Measurements from ENCODE around the gene ALG1L2. TPM values are rescaled to one million over a fixed set of nuclear protein-coding genes. Genes with fewer than 3 reads are reported as not detected.
"Not testable (repeated sequence)": the region's sequence is repeated elsewhere in the genome, so short reads cannot be mapped to it uniquely, and the experiment has no call there.

Gene ALG1L2
- total RNA-seq, result not detected

- H3K36me3 ChIP-seq, result no peaks in the 10 kb centered on the region
- in situ Hi-C loops (cut with MboI; ENCODE audit: low pct_ligation_motif_present in 1 of 4, low pct_unique_long_range_greater_than_20kb in 1 of 4, low sequenced_read_pairs in 3 of 4), result no loop called here
- intact Hi-C loops (cut with DNase I; ENCODE audit: low total_unique reads), result no loop called here
- H3K4me3 ChIP-seq, result no peak within 1 kb of the TSS
- TF ChIP-seq EP300 (IDR thresholded peaks at IDR 0.05; ENCODE audit: low read depth), result no peak
- no peak for TF ChIP-seq CTCF (IDR thresholded peaks at IDR 0.05)
- no peak for TF ChIP-seq POLR2AphosphoS5 (IDR thresholded peaks at IDR 0.05)
- TF ChIP-seq POLR2A (IDR thresholded peaks at IDR 0.05), result no peak
- 27 to 33% methylated on average over 7 of the region's 7 CpGs for WGBS, 2 donors (ENCODE audit: low coverage in 1 of 2)
- H3K27ac ChIP-seq, result no peak within 1 kb of the TSS
- no peak for DNase-seq
- H3K4me1 ChIP-seq, result no peaks in the 10 kb centered on the region
- no peaks in the 10 kb centered on the region for H3K9me3 ChIP-seq
- H3K27me3 ChIP-seq, result no peaks in the 10 kb centered on the region
These were observed at the start of gene ALG1L2 for GRCh38 chr3:130081351-130081881. Gene ALG1L2, plus strand, starts transcription at chr3:130081831. Its CDS starts 186 bp downstream, at chr3:130082017.

- intact Hi-C loops (cut with DNase I; ENCODE audit: low total_unique reads); H3K27me3 ChIP-seq; in situ Hi-C loops (cut with MboI; ENCODE audit: low pct_ligation_motif_present in 1 of 4, low pct_unique_long_range_greater_than_20kb in 1 of 4, low sequenced_read_pairs in 3 of 4): not testable (repeated sequence)
These were observed 44.4 kb upstream of the ALG1L2 start for GRCh38 chr3:130037126-130037815.

GRCh38 chr3:130042736-130043135 lies 38.9 kb upstream of the ALG1L2 start:
- H3K9me3 ChIP-seq; H3K4me3 ChIP-seq; H3K36me3 ChIP-seq; H3K27me3 ChIP-seq; intact Hi-C loops (cut with DNase I; ENCODE audit: low total_unique reads); H3K27ac ChIP-seq; DNase-seq; H3K4me1 ChIP-seq: not testable (repeated sequence)
- in situ Hi-C loops (cut with MboI; ENCODE audit: low pct_ligation_motif_present in 1 of 4, low pct_unique_long_range_greater_than_20kb in 1 of 4, low sequenced_read_pairs in 3 of 4), result loop anchor here in 2 of 4 donors (5.0 kb wide), 1 partner anchor 45 kb away; no protein-coding TSS in a partner anchor
- WGBS, 2 donors (ENCODE audit: low coverage in 1 of 2), result 83% methylated on average over 3 of the region's 3 CpGs; no CpG with 5 or more reads in 1 of the 2 donors

More at GRCh38 chr3:130037126-130037815, 44.4 kb upstream of the ALG1L2 start:
- H3K27ac ChIP-seq, H3K4me3 ChIP-seq, H3K4me1 ChIP-seq, H3K36me3 ChIP-seq, DNase-seq, H3K9me3 ChIP-seq: not testable (repeated sequence)
- 69 to 81% methylated on average over 5 to 13 of the region's 13 CpGs for WGBS, 2 donors (ENCODE audit: low coverage in 1 of 2)

GRCh38 chr3:130043658-130044057 lies 38.0 kb upstream of the ALG1L2 start:
- DNase-seq; H3K4me3 ChIP-seq; intact Hi-C loops (cut with DNase I; ENCODE audit: low total_unique reads); H3K4me1 ChIP-seq; H3K9me3 ChIP-seq; H3K27me3 ChIP-seq; H3K36me3 ChIP-seq; H3K27ac ChIP-seq: not testable (repeated sequence)
- WGBS, 2 donors (ENCODE audit: low coverage in 1 of 2), result 89% methylated on average over 6 of the region's 6 CpGs; no CpG with 5 or more reads in 1 of the 2 donors
- in situ Hi-C loops (cut with MboI; ENCODE audit: low pct_ligation_motif_present in 1 of 4, low pct_unique_long_range_greater_than_20kb in 1 of 4, low sequenced_read_pairs in 3 of 4), result loop anchor here in 2 of 4 donors (5.0 kb wide), 1 partner anchor 44 kb away; no protein-coding TSS in a partner anchor

GRCh38 chr3:130044370-130044769 lies 37.3 kb upstream of the ALG1L2 start:
- H3K27me3 ChIP-seq, result no peaks in the 10 kb centered on the region
- TF ChIP-seq CTCF (IDR thresholded peaks at IDR 0.05) (no peak), POLR2A (IDR thresholded peaks at IDR 0.05) (no peak), POLR2AphosphoS5 (IDR thresholded peaks at IDR 0.05) (no peak)
- no peaks in the 10 kb centered on the region for H3K4me1 ChIP-seq
- no peak for DNase-seq
- intact Hi-C loops (cut with DNase I; ENCODE audit: low total_unique reads), result no loop called here
- H3K36me3 ChIP-seq, result no peaks in the 10 kb centered on the region
- H3K27ac ChIP-seq, result no peak overlapping the region
- in situ Hi-C loops (cut with MboI; ENCODE audit: low pct_ligation_motif_present in 1 of 4, low pct_unique_long_range_greater_than_20kb in 1 of 4, low sequenced_read_pairs in 3 of 4), result loop anchor here in 2 of 4 donors (5.0 kb wide), 1 partner anchor 43 kb away; no protein-coding TSS in a partner anchor
- H3K9me3 ChIP-seq, result no peaks in the 10 kb centered on the region
- 77% methylated on average over 11 of the region's 11 CpGs; no CpG with 5 or more reads in 1 of the 2 donors for WGBS, 2 donors (ENCODE audit: low coverage in 1 of 2)
- H3K4me3 ChIP-seq, result no peak overlapping the region
